HUDEP-2 (cell line): ENCODE measurements around the gene NPB.

ENCODE experiments used
- DNase-seq, 76 experiments: peaks; one replicate each; lab custom pipeline; 2025; ENCODE audit not compliant: unreplicated experiment in 76 of 76; lab: John Stamatoyannopoulos, UW

NPB gene

DNA sequence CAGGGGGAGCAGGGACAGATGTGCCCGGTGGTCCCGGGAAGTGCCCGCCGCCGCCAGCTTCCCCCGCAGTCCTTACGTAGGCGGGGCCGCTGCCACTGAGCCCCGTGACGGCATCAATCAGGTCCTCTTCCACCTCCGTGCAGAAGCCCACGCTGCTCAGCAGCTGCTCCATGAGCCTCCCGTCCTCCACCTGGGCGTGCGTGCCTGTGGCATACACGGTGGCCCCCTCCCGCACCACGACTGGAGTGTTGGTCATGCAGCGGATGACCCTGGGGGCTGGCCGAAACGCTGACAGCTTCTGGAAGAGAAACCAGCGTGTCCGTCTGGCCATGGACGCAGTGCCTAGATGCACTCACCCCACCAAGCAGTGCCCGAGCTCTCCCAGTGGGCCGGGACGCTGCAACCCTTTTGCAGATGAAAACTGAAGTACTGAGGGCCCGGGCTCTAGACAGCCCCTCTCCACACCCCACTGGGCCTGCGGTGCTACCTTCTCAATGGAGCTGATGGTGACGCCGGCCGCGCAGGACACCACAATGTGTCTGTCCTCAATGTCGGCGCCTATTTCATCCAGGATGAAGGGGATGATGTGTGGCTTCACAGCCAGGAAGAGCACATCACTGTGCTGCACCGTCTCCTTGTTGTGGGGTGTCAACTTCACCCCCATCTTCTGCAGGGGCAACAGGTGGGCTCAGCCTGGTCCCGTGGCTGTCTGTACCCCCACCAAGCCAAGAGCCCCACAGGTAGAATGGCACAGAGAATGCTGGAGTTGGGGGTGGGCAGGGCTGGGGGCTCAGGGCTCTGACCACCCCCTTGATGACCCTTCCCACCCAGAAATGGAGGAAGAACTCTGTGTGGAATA is 33.0 kb downstream of the NPB start:
- no peak for DNase-seq

DNA sequence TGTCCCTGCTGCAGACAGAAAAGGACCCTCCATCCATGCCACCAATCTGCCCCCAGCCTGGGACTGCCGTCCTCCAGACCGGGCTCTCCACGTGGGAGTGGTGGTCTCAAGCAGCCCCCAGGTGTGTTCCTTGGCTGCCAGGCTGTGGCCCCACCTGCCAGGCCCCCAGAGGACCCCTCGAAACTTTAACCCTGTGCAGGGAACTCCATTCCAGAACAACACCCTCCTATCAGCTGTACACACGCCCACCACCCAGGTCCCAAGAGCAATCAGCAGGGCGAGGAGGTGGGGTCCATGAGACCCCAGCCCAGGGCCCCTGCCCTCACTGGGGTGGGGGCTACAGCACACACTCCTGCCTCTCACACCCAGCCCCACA is 33.7 kb downstream of the NPB start:
- DNase-seq: no peak

DNA sequence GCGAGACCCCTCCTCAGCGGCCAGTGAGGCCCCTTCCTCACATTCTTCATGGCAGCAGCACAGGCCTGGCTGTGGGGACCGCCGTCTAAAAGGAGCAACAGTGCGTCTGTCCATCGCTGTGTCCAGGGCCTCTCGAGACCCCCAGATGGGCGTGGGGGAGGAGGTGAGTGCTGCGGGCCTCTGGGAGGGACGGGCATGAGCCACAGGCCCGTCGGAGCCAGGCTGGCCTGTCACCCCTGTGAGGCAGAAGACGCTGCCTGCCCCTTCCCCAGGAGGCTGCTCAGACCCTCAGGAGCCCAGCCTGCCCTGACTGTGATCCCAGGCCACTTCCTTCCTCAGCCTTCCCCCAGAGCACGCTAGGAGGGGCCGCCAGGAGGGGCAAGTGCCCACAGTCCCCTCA is 37.2 kb downstream of the NPB start:
- no peak for DNase-seq

GRCh38 chr17:81939881-81940385 is 37.9 kb downstream of the NPB start:
- no peak for DNase-seq

DNA sequence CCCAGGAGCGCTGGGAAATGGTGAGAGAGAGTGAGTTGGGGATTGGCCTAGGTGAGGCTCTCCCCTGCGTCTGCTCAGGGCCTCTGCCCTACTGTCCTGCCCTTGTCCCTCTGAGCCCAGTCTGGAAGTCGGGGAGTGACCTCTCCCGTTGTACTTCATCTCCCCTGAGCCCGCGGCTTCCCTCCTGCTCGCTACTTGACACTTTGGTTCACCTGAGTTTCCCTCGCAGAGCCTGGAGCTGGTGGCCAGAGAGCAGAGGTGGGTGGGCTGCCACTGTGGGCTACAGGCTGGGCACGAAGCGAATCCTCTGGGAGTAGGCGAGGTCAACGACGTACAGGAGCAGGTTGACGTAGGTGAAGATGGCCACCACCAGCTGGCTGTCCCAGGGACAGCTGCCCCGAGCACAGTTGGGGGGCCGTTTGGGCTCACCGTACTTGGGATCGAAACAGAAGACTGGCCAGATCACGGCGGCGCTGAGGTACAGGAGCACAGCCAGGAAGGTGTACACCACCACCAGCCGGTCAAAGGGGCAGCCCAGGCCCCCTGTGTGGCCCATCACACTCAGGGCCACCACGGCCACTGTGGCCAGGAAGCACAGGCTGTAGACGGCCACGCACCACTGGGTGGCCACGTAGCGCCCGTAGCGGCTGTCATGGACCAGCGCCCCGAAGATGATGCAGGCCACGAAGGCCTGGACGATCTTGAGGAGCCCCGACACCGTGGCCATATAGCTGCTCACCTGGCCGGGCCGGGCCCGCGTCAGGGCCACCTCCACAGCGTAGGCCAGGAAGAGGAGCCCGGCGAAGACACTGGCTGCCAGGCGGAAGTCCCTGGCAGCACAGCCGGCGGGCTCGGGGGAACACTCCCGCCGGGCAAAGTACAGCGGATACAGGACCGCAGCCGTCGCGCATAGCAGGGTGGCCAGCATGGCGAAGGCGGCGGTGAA is 38.8 kb downstream of the NPB start:
- no peak for DNase-seq

DNA sequence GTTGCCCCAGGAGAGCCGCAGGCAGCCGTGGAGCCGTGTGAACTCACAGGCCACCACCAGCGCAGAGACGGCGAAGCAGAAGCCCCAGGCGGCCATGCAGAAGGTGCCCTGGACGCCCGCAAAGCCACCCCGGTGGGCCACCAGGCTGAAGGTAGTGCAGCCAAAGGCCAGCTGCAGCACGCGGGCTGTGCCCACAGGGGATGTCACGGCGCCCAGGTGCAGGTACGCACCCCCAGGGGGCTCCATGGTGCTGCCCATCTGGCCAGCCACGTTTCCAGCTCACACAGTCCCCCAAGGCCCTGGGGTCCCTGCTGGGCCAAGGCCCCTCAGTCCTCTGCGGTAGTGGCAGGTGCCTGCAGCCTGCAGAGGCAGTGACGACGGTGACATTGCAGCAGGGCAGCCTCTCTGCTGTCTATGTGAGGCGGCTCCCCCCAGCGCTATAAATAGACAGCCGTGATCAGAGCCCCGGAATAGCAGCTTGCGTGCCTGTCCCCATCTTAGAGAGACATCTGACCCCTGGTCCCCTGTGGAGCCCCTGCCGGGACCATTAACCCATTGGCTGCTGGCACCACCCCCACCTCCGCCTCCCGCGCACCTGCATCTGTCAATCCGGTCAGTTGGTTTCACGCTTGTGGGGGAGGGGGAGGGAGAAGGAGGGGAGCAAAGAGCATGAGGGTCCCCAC is 39.6 kb downstream of the NPB start:
- DNase-seq: no peak

DNA sequence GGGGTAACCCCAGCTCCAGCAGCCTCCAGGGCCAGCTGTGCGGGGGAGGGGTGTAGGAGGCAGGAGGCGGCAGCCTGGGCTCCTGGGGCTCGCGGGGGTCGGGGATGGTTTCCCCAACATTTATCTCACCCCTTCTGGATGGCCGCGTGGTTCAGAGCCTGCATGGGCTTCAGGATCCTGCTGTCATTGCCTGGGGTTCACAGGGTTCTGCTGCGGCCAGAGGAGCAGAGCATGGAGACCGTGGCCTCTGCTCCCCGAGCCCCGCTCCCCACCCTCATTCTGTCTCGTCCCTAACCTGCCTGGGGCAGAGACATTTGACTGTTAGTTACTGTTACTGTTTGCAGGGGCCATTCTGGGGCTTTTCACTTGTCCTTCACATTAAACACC is 40.1 kb downstream of the NPB start:
- no peak for DNase-seq

DNA sequence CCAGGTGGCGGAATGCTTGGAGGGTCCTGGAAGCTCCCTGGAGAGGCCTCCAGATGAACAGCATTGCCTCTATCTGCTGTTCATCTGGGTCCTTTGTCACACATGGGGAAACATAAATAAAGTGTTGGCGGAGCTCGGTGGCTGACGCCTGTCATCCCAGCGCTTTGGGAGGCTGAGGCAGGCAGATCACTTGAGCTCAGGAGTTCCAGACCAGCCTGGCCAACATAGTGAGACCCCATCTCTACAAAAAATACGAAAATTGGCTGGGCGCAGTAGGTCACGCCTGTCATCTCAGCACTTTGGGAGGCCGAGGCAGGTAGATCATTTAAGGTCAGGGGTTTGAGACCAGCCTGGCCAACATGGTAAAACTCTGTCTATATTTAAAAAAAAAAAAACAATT is 42.8 kb downstream of the NPB start:
- no peak for DNase-seq

DNA sequence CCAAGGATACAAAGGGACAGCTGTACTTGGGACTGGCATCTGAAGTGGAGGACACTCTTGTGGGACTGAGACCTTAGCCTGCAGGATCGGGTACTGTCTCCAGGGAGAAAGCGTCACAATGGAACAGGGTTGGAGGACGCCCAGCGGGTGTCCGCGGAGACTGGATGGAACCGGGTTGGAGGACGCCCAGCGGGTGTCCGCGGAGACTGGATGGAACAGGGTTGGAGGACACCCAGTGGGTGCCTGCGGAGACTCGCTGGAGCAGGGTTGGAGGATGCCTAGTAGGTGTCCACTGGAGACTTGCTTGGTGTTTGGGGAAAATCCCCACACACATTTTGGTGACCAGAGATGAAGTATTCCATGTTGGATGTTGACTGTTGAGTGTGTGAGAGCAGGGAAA is 45.2 kb downstream of the NPB start, which contains the start of gene MYADML2:
Gene MYADML2 (minus strand): TSS at position 45 of the 400 bp plus-strand sequence. CDS start 5,492 bp downstream, outside the sequence.
- no peak for DNase-seq

DNA sequence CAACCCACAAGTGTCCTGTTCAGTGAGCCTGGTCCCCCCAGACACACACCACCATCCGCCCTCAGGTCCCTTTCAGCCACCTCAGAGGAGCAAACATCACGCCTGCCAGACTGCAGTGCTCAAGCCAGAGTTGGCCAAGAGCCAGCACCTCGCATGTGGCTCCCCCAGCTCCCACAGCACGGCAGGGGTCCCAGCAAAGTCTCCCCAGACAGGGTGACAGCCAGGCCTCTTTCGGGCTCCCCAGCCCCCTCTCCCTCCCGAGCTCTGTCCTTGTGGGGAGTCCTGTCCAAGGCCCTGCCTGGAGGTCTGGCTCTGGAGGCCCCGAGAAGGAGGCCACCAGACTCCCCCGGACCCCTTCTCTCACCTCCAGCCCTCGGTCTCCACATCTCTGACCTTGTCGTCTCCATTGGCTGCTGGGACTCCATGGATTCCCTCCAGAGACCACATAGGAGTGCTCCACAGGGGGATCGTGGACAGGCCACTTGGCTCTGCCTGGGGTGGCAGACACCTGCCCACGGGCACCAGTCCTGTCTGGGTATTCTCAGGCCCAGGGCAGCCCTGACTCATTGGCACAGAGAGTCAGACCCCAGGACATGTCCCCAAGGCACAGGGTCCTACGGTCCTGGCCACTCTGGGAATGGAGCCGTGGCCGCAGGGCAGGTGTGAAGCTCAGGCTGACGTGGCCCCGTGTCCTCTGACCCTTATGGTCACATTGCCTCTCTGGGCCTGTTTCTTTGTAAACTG is 46.8 kb downstream of the NPB start:
- no peak for DNase-seq

GRCh38 chr17:81950501-81950900 is 48.5 kb downstream of the NPB start:
- DNase-seq: no peak

- no peak for DNase-seq
These were observed 50.0 kb downstream of the NPB start for GRCh38 chr17:81951785-81952684.
